Glomerular endothelial cell (primary cell): ENCODE measurements around the gene GALR1. TPM values are rescaled to one million over a fixed set of nuclear protein-coding genes. Genes with fewer than 3 reads are reported as not detected.

Experiments used
- DNase-seq: peaks from one replicate; pipeline ENCODE4 v3.0.0-alpha.2; 2011; ENCODE audit warnings: low read depth, low spot score; ENCODE audit errors: extremely low read depth
- total RNA-seq: library from RNA; depleted of rRNA; stranded (reverse); fragments of >200 nt; gene quantifications from 2 replicates; pipeline ENCODE4 v1.2.3, GENCODE V29; 2015

GALR1 gene
- total RNA-seq, 1 donor from 2014 or later, result not detected

- DNase-seq, result no peak
Measured at GRCh38 chr18:77316641-77317040, 67.0 kb downstream of the GALR1 start.

DNA sequence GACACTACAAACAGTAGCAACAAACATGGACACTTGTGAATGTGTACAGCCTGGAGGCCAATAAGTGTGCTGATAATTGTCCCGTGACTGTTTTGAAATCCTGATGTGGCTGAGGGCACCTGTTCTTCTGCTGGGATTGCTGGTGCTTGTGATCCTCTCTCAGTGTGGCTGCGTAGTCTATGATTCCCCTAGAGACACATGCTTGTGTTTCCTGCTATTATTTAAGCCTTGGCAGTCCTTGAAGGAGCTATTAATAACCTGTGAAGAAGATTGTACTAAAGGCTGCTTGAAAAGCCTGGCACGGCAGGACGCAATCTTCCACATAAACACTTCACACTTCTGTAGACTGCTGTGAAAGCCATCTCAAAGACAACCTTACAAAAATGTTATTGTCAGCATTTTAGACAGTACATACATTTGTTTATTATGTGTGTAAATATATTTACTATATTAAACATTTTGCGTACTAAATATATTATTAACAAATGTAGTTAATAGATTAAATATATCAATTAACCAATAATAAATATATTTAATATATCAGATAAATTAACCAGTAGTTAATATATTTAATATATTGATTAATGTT, 71.4 kb downstream of the GALR1 start:
- no peak for DNase-seq

DNA sequence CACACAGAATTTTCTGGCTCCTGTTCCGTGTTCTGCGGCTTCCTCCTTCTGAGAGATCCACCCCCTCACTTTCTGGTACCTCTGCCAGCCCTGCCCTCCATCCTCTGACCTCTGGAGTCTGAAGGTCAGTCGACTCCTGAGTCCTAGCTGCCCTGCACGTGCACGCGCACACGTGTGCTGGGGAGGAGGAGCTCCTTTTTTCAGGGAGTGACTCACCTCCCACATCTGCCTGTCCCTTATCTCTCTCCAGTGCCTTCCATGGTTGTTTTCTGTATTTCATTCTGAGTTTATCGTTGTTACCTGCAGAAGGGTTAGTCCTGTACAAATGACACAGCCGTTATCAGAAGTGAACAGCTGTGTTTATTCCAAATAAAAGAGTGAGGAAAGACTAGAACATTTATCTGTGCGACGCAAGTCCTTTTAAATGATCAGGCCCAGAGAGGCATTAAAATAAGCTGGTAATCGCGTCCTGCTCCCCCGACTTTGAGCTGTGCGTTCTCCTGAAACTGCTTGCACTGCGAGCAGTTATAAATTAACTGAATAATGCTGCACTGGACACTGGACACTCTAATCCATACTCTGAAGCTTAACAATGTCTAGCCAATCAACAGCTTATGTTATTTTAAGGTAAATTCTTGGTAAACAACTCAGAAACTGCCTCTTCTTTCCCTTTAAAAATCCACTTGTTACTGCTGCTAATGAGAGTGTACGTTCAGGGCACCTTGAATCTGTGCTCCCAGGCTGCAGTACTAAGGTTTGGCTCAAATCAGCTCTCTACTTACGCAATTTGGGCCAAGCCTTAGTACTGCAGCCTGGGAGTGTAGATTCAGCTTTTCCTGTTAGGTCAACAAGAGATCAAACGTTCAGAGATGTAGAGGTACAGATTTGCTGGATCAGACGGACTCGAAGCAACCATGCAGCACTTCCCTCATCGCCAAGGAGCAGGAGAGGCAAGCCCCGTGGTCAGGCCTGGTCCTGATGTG, 72.5 kb downstream of the GALR1 start:
- DNase-seq, result no peak

GRCh38 chr18:77323640-77324299, 74.1 kb downstream of the GALR1 start:
- DNase-seq, result no peak

Other genes with a start within 250 kb of the GALR1 start
- gene MBP, start 117.1 kb upstream of the GALR1 start, total RNA-seq, result 14.1 and 17.1 TPM in 2 replicates